CD8-positive, alpha-beta memory T cell (primary cell): ENCODE data around the gene GDAP2. TPM values are rescaled to one million over a fixed set of nuclear protein-coding genes. Genes with fewer than 3 reads are reported as not detected.

Source experiments
- polyA plus RNA-seq: library from polyadenylated mRNA; unstranded; fragments of 300-500 nt; fragmentation: Illumina TruSeq; gene quantifications from one replicate; pipeline ENCODE4 v1.2.3, GENCODE V29; 2021
- total RNA-seq, 2 experiments: library from RNA; stranded (reverse); gene quantifications; one replicate each; pipeline ENCODE4 v1.2.3, GENCODE V29; 2021

GDAP2 gene
- total and polyA plus RNA-seq, 3 experiments from 2014 or later, result 10.0 to 31.7 (median 26.4) TPM

Other genes with a start within 250 kb of the GDAP2 start
- 10 to 100 TPM; 77.2 to 81.4 TPM for gene WDR3, start 118 bp upstream of the GDAP2 start, total RNA-seq
- gene WDR3, start 118 bp upstream of the GDAP2 start, polyA plus RNA-seq, result 30.1 TPM